Left renal cortex interstitium (tissue), 4 donors: ENCODE data around the gene SMIM22. TPM values are rescaled to one million over a fixed set of nuclear protein-coding genes. Genes with fewer than 3 reads are reported as not detected.

Experiments
- DNase-seq, 4 donors: peaks; one replicate each; pipeline ENCODE4 v3.0.0-alpha.2; 2013; ENCODE audit warnings: low read depth in 4 of 4, low spot score in 2 of 4, missing footprints in 1 of 4
- polyA plus RNA-seq, 4 donors: library from polyadenylated mRNA; unstranded; fragments of 120-200 nt; gene quantifications; one replicate each; pipeline ENCODE4 v1.2.1, GENCODE V29; 2013; ENCODE audit not compliant: insufficient read length in 4 of 4

The SMIM22 gene
- polyA plus RNA-seq: 10 to 100 TPM in 3 of 4 donors, 1 to 10 TPM in 1; 9.6 to 12.4 (median 11.3) TPM

- no peak for DNase-seq
These were observed at the start of gene SMIM22 for GRCh38 chr16:4795181-4795827. SMIM22 (plus strand) TSS chr16:4795369; CDS start chr16:4795735, 366 bp downstream.

DNA sequence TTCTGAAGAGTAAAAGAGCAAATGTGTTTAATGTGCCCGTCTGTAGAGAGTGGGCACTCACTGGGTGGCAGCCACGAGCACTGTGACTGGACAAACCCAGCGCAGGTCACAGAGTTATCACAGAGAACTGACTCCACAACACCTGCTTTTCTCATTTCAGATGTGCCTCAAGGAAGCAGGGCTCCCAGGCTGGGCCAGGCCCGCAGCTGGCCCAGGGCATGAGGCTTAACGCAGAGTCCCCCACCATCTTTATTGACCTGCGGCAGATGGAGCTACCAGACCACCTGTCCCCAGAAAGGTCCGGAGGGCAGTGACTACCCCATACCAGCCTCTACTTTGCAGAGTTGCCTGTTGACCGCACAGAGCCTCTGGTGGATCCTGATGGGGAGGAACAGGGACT lies 49.0 kb upstream of the SMIM22 start:
- DNase-seq: no peak

DNA sequence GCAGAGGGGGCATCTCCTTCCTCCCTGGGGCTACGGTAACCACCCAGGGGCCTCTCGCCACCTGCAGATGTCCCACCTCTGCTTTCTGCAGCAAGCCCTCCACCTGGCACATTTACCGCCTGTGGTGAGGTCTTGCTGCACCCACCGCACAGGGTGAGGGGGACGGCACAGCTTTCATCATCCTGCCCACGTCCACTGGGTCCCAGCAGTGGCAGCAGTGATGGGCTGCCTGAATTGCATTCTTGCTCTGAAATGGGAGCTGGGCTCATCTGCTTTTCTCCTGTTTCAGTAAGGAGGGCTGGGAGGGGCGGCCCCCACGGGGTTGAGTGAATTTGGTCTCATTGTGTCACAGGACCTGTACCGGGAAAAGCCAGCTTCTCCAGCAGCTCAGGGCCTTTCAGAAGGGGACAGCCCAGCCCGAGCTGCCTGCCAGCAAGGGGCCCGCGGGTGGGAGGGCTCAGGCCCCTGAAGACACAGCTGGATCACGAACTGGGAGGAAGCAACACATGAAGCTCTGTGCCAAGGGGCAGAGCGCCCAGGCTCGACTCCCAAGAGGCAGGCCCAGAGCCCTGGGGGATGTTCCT lies 48.1 kb upstream of the SMIM22 start:
- no peak for DNase-seq

DNA sequence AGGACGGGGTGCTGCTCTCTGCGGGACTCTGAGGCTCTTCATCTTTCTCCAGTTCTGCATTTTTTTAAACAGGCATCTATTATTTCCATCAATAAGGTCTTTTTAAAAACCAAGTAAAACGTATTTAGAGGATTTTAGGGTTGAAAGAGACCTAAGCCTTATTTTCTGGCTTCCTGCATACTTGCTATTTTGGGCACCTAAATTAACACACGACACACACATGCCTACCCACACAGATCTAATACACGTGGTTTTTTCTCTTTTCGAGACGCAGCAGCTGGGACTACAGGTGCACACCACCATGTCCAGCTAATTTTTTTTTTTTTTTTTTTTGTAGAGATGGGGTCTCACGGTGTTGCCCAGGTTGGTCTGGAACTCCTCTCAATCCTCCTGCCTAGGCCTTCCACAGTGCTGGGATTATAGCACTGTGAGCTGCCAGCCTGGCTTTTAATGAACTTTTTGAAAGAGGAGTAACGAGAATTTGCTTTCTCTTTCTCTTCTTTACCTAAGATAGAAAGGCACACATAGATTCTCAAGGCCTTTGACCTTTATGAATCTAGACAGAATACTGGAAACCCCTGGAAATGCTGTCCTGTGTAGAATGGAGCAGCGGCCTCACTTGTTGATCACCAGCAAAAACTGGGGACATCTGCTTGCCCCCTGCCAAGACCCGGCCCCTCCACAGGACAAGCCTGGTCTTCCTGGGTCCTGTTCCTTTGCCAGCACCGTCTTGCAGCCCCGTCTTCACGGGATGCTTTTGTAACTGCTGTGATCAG lies 47.1 kb upstream of the SMIM22 start:
- no peak for DNase-seq

GRCh38 chr16:4748682-4749411 lies 46.3 kb upstream of the SMIM22 start:
- DNase-seq: no peak

DNA sequence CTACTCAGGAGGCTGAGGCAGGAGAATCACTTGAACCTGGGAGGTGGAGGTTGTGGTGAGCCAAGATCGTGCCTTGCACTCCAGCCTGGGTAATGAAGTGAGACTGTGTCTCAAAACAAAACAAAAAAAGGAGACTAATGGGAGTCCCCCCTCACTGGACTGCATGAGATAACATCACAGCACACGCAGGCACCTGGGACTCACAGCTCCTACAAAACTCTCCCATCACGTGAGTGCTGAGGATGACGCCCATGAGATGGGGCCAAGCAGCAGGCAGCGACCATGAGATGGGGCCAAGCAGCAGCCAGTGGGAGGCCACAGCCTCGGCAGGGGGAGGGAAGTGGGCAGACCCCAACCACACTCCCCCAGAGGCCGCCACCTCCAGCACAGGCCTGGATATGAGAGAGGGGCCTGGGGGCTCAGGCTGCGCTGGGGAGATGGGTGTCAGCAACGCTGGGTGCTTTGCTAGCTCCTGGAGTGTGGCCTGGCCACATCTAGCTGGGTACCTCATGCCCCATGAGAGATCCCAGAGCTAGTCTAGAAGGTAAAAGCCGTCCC lies 45.4 kb upstream of the SMIM22 start:
- DNase-seq: no peak

GRCh38 chr16:4750896-4751295 lies 44.3 kb upstream of the SMIM22 start:
- DNase-seq: no peak

- no peak for DNase-seq
These were observed 42.6 kb upstream of the SMIM22 start for GRCh38 chr16:4752351-4753100.

DNA sequence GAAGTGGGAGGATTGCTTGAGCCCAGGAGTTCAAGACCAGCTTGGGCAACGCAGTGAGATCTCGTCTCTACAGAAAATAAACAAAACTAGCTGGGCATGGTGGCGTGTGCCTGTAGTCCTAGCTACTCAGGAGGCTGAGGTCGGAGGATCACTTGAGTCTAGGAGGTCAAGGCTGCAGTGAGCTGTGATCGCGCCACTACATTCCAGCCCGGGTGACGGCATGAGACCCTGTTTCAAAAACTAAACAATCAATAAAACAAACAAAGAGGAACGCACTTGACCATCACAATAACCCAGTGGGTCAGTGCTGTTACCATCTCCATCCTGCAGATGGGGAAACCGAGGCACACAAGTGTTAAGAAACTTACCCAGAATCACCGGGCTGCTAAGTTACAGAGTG lies 41.9 kb upstream of the SMIM22 start:
- DNase-seq: no peak

GRCh38 chr16:4754865-4755264 lies 40.3 kb upstream of the SMIM22 start:
- DNase-seq: no peak

DNA sequence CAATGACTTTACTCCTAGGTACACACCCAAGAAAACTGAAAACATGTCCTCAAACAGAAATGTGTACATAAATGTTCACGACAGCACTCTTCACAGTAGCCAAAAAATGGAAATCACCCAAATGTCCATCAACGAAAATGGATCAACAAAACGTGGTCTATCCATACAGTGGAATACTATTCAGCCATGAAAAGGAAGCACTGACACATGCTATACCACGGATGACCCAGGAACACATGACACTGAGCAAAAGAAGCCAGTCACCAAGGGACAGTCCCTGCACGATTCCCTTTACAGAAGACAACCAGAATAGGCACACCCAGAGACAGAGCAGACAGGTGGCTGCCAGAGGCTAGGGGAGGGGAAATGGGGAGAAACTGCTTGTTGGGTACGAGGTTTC lies 39.5 kb upstream of the SMIM22 start:
- no peak for DNase-seq

DNA sequence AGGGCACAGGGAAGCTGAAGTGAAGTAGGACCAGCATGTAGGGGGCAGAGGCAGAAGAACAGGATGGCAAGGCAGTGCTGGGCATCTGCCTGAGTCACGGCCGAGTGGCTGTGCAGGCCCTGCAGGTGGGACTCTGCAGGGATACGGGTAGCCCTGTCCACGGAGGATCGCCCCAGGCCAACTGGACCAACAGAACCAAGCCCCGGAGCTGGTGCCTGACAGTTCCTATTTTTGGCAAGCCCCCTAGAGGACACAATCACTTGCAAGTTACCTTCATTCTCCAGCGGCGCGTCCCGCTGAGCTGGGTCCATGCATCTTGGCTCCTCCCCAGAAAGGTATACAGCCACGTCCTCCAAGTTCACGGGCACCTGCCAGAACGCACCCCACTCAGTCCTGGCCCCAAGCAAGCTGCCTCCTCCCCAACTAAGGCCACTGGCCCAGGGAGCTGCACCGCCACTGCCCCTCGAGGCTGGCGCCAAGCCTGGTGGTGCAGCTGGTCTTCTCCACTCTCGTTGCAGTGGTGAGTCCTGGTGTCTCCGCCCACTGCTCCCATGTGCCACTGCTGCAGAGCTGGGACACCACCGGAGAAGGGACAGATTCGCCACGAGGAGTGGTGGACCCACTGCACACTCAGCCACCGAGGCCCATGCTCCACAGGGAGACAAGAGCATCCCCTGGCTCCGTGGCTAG lies 34.8 kb upstream of the SMIM22 start:
- DNase-seq: no peak

DNA sequence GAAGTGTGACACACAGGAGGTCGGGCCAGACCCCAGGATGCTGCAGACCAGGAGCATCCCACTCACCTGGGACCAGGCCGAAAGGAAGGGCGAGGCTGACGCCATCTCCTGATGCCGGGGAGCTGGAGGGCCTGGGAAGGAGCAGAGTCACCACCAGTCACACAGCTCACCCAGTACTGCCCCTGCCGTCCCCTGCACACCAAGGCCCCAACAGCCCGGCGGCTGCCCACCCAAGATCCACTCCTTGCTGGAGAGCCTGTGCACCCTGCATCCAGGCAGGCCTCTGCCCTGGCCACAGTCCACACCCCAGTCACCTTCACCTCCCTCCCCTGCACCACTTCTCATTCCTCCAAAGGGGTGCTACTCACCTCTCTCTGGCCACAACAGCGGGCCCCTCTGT lies 33.0 kb upstream of the SMIM22 start:
- DNase-seq: no peak

DNA sequence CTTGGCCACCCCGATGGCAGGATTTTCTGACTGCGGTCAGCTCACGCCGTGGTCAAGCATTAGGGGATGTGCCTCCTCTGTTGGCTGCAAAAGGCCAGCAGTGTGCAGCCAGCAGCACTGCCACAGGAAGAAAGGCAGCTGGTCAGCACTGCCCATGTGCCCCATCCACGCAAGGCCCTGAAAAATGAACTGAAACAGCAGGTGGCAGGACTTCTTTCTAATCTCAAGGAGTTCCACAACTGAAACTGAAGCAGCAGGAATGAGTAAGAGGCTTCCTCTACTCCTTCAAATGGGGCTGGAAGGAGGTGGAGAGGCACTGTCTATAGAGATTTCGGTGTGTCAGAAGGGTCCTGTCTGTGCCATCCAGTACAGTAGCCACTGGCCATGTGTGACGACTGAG lies 31.4 kb upstream of the SMIM22 start:
- DNase-seq: no peak

DNA sequence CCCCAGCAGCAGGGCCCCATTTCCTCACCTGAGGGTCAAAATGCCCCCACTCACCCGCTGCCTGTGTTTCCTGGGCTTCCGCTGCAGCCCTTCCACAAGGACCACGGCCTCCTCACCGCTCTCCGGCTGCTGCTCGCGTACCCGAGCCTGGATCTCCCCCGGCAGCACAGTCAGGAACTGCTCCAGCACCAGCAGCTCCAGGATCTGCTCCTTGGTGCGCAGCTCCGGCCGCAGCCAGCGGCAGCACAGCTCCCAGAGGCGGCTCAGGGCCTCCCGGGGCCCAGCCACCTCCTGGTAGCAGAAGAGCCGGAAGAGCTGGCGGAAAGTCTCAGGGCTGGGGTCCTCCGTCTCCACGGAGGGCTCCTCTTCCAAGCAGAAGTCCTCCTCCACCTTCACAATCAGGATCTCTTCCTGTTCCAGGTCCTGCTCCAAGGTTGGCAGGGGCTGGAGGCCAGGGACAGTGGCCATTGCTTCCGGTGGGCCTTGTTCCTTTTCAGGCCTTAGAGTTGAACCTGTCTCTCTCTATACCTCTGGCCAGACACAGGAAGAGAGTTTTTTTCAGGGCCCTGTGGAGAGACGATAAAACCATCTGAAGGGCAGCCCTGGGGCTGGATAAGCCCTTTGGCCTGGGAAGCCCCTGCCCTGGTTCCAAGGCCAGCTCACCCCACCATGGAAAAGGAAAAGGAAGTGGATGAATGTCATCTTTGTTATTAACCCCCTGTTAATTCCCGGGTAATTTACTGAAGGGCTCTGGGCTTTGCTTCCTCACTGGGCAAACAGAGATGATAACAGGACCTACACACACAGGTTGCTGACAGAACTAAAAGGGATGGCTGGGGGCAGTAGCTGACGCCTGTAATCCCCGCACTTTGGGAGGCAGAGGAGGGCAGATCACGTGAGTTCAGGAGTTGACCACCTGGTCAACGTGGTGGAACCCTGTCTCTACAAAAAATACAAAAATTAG lies 29.4 kb upstream of the SMIM22 start:
- DNase-seq: no peak

- DNase-seq: peak; percentile 73 to 93 (median 89)
These were observed 28.1 kb upstream of the SMIM22 start, which contains the start of gene ZNF500 for GRCh38 chr16:4766875-4767628. ZNF500 (minus strand) TSS chr16:4767162; CDS start chr16:4765978, 1,184 bp downstream.

- no peak for DNase-seq
These were observed 27.2 kb upstream of the SMIM22 start for GRCh38 chr16:4767872-4768548.
